Measurements from ENCODE around the gene ATAD3B. TPM values are rescaled to one million over a fixed set of nuclear protein-coding genes. Genes with fewer than 3 reads are reported as not detected.
A peak's percentile ranks its signal among the peaks of the same experiment; 100 is the strongest.
"Not testable (repeated sequence)": the region's sequence is repeated elsewhere in the genome, so short reads cannot be mapped to it uniquely, and the experiment has no call there.

ATAD3B gene
- polyA plus RNA-seq, 3 donors from 2014 or later, result 0.39 to 5.0 (median 2.5) TPM

DNA sequence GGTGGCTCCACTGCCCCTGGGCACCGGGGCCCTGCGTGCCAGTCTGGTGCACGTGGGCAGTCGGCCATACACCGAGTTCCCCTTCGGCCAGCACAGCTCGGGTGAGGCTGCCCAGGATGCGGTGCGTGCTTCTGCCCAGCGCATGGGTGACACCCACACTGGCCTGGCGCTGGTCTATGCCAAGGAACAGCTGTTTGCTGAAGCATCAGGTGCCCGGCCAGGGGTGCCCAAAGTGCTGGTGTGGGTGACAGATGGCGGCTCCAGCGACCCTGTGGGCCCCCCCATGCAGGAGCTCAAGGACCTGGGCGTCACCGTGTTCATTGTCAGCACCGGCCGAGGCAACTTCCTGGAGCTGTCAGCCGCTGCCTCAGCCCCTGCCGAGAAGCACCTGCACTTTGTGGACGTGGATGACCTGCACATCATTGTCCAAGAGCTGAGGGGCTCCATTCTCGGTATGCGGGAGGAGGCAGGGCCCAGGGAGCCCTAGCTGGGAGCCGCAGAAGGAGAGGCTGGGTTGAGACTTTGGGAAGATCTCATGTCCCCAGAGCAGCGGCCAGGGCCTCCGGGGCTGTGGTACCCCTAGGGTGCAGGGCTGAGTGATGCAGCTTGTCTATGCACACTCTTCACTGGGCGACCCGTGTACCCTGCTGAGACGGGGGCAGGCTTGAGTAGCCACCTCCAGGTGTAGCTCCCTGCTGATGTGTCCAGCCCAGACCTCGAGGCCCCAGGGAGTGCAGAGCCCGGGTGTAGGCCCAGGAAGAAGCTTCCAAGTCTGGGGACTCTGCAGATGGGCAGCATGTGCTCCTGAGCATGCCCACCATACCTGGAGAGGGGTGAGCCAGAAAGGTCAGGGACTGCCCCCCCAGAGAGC, 34.3 kb upstream of the ATAD3B start:
- H3K4me1 Mint-ChIP-seq, result peaks cover 0 to 2% of the 10 kb centered on the region in 2 donors
- peaks cover 2 to 7% (median 5%) of the 10 kb centered on the region in 3 donors for H3K27me3 Mint-ChIP-seq (ENCODE audit: low read depth in 3 of 3)
- no peak for DNase-seq
- no peaks in the 10 kb centered on the region for H3K9me3 Mint-ChIP-seq
- no peak overlapping the region for H3K27ac Mint-ChIP-seq
- H3K36me3 Mint-ChIP-seq, result no peaks in the 10 kb centered on the region
- no peak overlapping the region for H3K4me3 Mint-ChIP-seq

- H3K4me1 Mint-ChIP-seq, result peaks cover 0 to 2% of the 10 kb centered on the region in 2 donors
- H3K27me3 Mint-ChIP-seq (ENCODE audit: low read depth in 3 of 3), result peaks cover 2 to 7% (median 5%) of the 10 kb centered on the region in 3 donors
- DNase-seq, result no peak
- no peaks in the 10 kb centered on the region for H3K9me3 Mint-ChIP-seq
- no peak overlapping the region for H3K27ac Mint-ChIP-seq
- H3K36me3 Mint-ChIP-seq, result no peaks in the 10 kb centered on the region
- H3K4me3 Mint-ChIP-seq, result no peak overlapping the region
Measured at GRCh38 chr1:1437904-1438376, 33.6 kb upstream of the ATAD3B start.

DNA sequence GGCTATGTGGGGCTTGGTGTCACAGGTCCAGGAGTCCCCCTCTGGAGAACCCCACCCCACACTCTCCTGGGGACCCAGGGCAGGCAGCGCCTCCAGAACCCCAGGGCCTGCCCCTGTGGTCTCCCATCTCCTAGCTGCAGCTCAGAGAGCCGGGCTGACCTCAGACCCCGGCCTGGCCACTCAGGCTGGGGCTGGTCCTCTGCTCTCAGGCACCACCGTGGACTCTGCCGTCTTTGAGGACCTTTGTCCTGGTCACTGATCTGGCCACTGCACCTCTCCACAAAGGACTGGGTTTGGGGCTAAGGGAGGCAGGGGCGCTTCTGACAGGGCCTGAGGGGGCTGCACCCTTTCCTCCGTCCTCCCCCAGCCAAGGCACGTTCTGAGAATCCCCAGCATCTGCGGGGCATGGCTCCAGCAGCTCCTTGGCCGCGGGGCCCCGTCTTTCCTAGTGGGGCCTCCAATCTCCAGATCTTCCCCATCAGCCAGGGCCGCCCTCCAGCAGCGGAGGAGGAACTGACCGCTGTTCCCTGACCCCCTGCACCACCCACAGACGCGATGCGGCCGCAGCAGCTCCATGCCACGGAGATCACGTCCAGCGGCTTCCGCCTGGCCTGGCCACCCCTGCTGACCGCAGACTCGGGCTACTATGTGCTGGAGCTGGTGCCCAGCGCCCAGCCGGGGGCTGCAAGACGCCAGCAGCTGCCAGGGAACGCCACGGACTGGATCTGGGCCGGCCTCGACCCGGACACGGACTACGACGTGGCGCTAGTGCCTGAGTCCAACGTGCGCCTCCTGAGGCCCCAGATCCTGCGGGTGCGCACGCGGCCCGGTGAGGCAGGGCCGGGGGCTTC, 32.8 kb upstream of the ATAD3B start:
- Mint-ChIP-seq H3K36me3 (no peaks in the 10 kb centered on the region), H3K27ac (no peak overlapping the region), H3K4me1 (peaks cover 0 to 2% of the 10 kb centered on the region in 2 donors), H3K27me3 (ENCODE audit: low read depth in 3 of 3) (peaks cover 2 to 7% (median 6%) of the 10 kb centered on the region in 3 donors), H3K4me3 (no peak overlapping the region), H3K9me3 (no peaks in the 10 kb centered on the region)
- no peak for DNase-seq

DNA sequence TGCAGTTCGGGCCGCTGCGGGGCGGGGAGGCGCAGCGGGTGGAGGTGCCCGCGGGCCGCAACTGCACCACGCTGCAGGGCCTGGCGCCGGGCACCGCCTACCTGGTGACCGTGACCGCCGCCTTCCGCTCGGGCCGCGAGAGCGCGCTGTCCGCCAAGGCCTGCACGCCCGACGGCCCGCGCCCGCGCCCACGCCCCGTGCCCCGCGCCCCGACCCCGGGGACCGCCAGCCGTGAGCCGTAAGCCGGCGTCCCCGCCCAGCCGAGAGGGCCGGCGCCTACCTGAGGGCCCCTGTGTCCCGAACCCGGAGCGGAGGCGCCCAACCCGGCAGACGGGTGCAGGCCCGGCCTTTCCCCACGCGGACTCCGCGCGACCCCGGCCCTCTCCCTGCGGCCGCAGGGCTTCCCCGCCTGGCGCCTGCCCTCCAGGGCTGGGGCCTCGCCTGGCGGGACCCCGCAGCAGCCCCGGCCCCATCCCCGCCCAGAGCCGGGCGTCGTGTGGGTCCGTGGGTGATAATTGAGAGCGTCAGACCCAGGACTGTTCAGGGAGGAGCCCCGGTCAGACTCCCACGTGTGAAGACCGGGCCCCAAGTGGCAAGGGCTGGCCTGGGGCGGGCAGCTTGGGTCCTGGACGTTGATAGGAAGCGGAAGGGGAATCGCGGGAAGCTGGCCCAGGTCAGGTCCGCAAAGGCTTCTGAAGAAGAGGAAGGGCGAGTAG, 31.9 kb upstream of the ATAD3B start:
- H3K9me3 Mint-ChIP-seq, result no peaks in the 10 kb centered on the region
- H3K4me3 Mint-ChIP-seq, result no peak overlapping the region
- DNase-seq, result no peak
- peaks cover 2 to 11% (median 7%) of the 10 kb centered on the region in 3 donors for H3K27me3 Mint-ChIP-seq (ENCODE audit: low read depth in 3 of 3)
- no peaks in the 10 kb centered on the region for H3K36me3 Mint-ChIP-seq
- no peak overlapping the region for H3K27ac Mint-ChIP-seq
- peaks cover 0 to 2% of the 10 kb centered on the region in 2 donors for H3K4me1 Mint-ChIP-seq

- H3K9me3 Mint-ChIP-seq, result no peaks in the 10 kb centered on the region
Measured at GRCh38 chr1:1440262-1441001, 31.1 kb upstream of the ATAD3B start.

DNA sequence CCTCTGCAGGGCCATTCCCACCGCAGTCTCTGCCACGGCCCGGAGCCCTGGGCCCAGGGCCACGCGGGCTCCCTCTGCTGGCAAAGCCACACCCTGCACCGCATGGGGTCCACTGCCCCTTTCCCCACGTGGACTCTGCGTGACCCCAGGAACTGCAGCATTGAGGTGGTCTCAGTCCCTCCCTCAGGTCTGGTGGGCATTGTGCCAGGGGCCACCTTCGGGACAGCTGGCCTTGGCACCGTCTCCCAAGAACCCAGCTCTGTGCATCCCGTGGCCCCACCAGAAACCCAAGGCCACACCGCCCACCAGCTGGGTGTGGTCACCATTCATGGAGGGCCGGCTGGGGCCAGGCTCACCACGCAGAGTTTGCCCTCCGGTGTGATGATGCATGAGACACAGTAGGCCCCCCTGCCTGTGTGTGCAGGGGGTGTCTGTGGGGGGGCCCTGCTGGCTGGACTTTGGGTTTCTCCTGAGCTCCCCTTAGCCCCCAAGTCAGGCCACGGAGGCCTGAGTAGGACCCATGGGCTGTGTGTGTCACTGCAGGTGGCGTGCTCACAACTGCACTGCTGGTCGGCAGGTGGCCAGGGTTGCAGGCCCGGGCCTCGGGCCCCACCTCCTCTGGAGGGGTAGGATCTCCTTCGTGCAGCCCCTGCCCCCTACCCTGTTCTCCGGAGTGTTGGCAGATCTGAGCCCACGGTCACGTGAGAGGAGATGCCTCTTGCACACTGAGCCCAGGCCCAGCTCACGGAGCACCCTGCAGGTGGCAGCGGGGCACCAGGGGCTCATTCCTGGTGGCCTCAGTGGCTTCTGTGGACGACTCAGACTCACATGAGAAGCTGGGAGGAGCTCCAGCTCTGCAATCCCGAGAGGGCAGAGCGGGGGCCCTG, 30.3 kb upstream of the ATAD3B start:
- H3K27ac Mint-ChIP-seq, result no peak overlapping the region
- peak; percentile 31 to 48 (median 44) for DNase-seq
- peaks cover 0 to 1% of the 10 kb centered on the region in 2 donors for H3K4me1 Mint-ChIP-seq
- peaks cover 2 to 7% (median 3%) of the 10 kb centered on the region in 3 donors for H3K27me3 Mint-ChIP-seq (ENCODE audit: low read depth in 3 of 3)
- H3K9me3 Mint-ChIP-seq, result no peaks in the 10 kb centered on the region
- no peak overlapping the region for H3K4me3 Mint-ChIP-seq
- H3K36me3 Mint-ChIP-seq, result no peaks in the 10 kb centered on the region

More at GRCh38 chr1:1440262-1441001, 31.1 kb upstream of the ATAD3B start:
- no peak overlapping the region for H3K27ac Mint-ChIP-seq
- no peaks in the 10 kb centered on the region for H3K36me3 Mint-ChIP-seq
- peaks cover 2 to 8% (median 3%) of the 10 kb centered on the region in 3 donors for H3K27me3 Mint-ChIP-seq (ENCODE audit: low read depth in 3 of 3)
- H3K4me1 Mint-ChIP-seq, result peaks cover 0 to 2% of the 10 kb centered on the region in 2 donors
- no peak for DNase-seq
- H3K4me3 Mint-ChIP-seq, result no peak overlapping the region

GRCh38 chr1:1442069-1442770, 29.3 kb upstream of the ATAD3B start:
- Mint-ChIP-seq H3K9me3 (no peaks in the 10 kb centered on the region), H3K4me3 (no peak overlapping the region), H3K27ac (no peak overlapping the region), H3K36me3 (no peaks in the 10 kb centered on the region), H3K4me1 (peaks cover 0 to 1% of the 10 kb centered on the region in 2 donors), H3K27me3 (ENCODE audit: low read depth in 3 of 3) (peaks cover 2 to 4% (median 3%) of the 10 kb centered on the region in 3 donors)
- no peak for DNase-seq

DNA sequence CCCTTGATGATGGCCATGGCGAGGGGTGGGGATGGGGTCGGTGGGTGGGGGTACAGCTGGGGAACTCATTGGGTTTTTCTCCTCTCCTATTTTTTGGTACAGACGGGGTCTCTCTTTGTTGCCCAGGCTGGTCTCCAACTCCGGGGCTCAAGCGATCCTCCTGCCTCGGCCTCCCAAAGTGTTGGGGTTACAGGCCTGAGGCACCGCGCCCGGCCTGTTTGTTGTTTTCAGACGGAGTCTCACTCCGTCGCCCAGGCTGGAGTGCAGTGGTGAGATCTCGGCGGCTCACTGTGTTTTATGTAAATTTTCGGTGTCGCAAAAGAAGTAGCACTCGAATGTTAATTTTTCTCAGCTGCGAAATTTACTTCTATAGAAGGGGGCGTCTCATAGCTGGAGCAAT, 24.9 kb upstream of the ATAD3B start:
- not testable (repeated sequence) for H3K27ac Mint-ChIP-seq; H3K9me3 Mint-ChIP-seq; H3K36me3 Mint-ChIP-seq; DNase-seq; H3K4me3 Mint-ChIP-seq; H3K27me3 Mint-ChIP-seq (ENCODE audit: low read depth in 3 of 3); H3K4me1 Mint-ChIP-seq

GRCh38 chr1:1449099-1449739, 22.3 kb upstream of the ATAD3B start, which contains the start of gene ATAD3C:
Gene ATAD3C (plus strand): TSS chr1:1449689. CDS start chr1:1450684, 995 bp downstream.
- Mint-ChIP-seq H3K9me3 (no peaks in the 10 kb centered on the region), H3K4me1 (no peaks in the 10 kb centered on the region), H3K27me3 (ENCODE audit: low read depth in 3 of 3) (peaks cover 0 to 4% (median 0%) of the 10 kb centered on the region in 3 donors), H3K27ac (no peak within 1 kb of the TSS), H3K4me3 (no peak within 1 kb of the TSS), H3K36me3 (no peaks in the 10 kb centered on the region)
- DNase-seq, result no peak

- not testable (repeated sequence) for H3K27me3 Mint-ChIP-seq (ENCODE audit: low read depth in 3 of 3); H3K4me3 Mint-ChIP-seq; H3K4me1 Mint-ChIP-seq; H3K27ac Mint-ChIP-seq; H3K9me3 Mint-ChIP-seq; H3K36me3 Mint-ChIP-seq; DNase-seq
Measured at GRCh38 chr1:1450616-1451015, 20.9 kb upstream of the ATAD3B start.

DNA sequence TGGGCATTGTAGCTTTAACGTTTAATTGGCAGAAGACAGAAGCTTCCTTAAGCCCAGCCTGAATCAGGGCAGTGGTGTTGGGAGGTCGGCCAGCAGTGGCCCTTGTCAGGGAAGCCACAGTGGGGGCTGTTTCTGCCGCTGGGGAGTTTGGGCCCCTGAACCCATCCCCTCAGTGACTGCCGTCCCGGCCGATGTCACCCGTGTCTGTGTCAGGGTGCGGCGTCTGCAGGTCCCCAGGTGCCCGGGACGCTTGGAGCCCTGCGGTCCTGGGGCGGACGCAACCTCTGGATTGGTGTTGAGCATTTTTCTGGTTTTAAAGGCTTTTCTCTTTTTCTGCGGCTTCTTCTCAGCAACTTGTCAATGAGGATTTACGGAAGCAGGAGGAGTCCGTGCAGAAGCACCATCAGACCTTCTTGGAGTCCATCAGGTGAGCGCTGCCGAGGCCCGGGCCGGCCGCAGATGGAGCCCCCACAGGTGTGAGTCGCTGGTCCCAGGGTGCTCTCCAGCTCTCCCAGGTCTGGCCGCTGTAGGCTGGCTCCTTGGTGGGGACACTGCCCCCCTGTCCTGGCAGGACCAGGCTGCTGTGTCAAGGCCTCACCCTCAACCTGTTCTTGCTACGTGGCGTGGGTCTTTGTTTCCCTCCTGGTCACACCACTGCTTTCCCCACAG, 19.7 kb upstream of the ATAD3B start:
- DNase-seq, result no peak
- H3K27ac Mint-ChIP-seq, result no peak overlapping the region
- no peaks in the 10 kb centered on the region for H3K9me3 Mint-ChIP-seq
- no peak overlapping the region for H3K4me3 Mint-ChIP-seq
- H3K27me3 Mint-ChIP-seq (ENCODE audit: low read depth in 3 of 3), result peaks cover 0 to 4% (median 2%) of the 10 kb centered on the region in 3 donors
- no peaks in the 10 kb centered on the region for H3K4me1 Mint-ChIP-seq
- no peaks in the 10 kb centered on the region for H3K36me3 Mint-ChIP-seq

Data from immature natural killer cell (primary cell).